DND-41 (cell line): ENCODE measurements around the gene OSBPL1A.

ENCODE experiments used
- CTCF ChIP-seq: IDR thresholded peaks from 2 replicates; pipeline ENCODE4 v1.5.1; 2012; ENCODE audit warnings: borderline replicate concordance, low read length, moderate library complexity, mild to moderate bottlenecking; ENCODE audit not compliant: poor library complexity, severe bottlenecking; ENCODE audit errors: extremely low read depth
- EZH2 ChIP-seq: IDR thresholded peaks from 3 replicates; pipeline ENCODE4 v1.6.1; 2012; ENCODE audit warnings: borderline replicate concordance, low read depth, mild to moderate bottlenecking, moderate library complexity, low read length, inconsistent platforms; ENCODE audit not compliant: severe bottlenecking

DNA sequence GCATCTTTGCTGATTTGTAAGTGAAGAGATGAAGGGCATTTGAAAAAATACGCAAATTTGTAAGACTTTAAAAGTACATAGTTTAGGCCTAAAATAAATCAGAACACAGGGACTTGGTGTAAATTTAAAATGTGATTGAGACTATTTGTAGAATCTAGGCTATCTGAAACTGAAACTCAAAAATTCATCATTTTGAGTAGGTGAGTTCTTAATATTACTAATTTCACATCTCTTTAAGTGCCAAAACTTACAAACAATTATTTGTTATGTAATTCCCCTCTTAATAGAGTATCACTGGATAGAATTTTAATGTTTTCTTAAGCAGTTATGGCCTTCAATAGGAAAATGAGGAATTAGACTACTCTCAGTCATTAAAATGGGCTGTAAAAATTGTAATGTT, 48.8 kb upstream of the OSBPL1A start:
- TF ChIP-seq EZH2 (no peak), CTCF (no peak)
